Stimulated activated CD4-positive, alpha-beta T cell treated with anti-CD3 and anti-CD28 coated beads, Interleukin-1b, Interleukin-23, amount 100 ng/mL, for 48 hours (primary cell): ENCODE results near the gene MORC1.
"Not testable (repeated sequence)": the region's sequence is repeated elsewhere in the genome, so short reads cannot be mapped to it uniquely, and the experiment has no call there.

Experiments
- DNase-seq: peaks from one replicate; pipeline ENCODE4 v3.0.0-alpha.2; 2020

Gene MORC1, protein sequence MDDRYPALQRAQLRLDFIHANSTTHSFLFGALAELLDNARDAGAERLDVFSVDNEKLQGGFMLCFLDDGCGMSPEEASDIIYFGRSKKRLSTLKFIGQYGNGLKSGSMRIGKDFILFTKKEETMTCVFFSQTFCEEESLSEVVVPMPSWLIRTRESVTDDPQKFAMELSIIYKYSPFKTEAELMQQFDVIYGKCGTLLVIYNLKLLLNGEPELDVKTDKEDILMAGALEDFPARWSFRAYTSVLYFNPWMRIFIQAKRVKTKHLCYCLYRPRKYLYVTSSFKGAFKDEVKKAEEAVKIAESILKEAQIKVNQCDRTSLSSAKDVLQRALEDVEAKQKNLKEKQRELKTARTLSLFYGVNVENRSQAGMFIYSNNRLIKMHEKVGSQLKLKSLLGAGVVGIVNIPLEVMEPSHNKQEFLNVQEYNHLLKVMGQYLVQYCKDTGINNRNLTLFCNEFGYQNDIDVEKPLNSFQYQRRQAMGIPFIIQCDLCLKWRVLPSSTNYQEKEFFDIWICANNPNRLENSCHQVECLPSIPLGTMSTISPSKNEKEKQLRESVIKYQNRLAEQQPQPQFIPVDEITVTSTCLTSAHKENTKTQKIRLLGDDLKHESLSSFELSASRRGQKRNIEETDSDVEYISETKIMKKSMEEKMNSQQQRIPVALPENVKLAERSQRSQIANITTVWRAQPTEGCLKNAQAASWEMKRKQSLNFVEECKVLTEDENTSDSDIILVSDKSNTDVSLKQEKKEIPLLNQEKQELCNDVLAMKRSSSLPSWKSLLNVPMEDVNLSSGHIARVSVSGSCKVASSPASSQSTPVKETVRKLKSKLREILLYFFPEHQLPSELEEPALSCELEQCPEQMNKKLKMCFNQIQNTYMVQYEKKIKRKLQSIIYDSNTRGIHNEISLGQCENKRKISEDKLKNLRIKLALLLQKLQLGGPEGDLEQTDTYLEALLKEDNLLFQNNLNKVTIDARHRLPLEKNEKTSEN

DNA sequence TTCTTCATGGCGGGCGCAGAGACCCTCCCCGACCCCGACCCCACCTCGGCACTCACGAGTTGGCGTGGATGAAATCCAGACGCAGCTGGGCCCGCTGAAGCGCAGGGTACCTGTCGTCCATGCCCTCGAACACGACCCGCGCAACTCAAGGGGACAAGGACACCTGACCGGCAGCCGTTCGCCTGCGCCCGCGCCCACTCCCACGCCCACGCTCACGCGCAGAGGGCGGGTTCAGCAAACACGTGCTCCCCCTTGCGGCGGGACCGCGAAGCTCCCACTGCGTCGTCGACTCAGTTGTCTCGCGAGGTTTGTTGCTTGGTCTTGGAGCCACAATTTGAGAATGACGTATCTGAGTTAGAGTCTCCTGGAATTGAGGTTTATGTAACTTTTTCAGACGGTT lies at the start of gene MORC1:
TSS of gene MORC1 (minus strand) at position 196 of the 400 bp plus-strand sequence. CDS start at position 121, 75 bp downstream.
- no peak for DNase-seq

DNA sequence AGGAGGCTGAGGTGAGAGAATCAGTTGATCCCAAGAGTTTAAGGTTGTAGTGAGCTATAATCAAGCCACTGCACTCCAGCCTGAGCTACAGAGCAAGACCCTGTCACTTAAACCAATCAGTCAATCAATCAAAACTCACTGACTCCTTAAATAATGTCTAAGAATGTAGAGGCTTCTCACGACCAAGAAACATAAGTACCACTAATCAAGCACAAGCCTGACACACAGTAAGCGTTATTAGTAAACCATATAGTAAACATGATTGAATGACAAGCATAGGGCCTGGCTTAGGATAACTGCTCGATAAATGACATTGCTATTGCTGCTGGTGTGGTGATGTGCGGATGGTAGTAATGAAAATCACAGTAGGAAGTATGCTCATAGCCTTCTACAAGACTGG lies 48.0 kb upstream of the MORC1 start:
- no peak for DNase-seq

DNA sequence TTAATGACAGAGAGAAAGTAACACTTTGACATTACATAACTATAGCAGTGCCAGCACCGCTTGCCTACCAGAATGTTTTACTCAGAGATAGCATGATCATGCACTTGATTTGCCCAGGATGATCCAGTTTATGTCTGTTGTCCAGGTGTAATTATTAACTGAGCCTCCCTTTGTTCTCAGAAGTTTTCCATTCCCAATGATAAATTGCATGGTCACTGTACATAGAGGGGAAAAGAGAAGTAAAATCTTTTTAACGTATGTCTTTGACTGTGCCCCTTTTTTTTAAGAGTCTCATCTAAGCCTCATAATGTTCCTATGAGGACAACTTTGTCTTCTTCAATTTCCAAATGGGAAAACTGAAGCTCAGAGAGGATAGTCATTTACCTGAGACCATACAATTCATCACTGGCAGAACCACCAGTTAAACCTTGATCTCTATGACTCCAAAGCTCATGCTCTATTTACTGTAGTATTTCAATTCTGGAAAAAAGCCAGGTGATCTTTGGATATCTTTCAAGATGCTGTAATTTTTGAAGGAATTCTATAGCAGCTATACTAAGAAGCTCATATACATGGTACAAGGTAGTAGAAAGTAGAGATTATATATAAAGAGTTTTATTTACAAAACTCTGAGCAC lies 43.7 kb upstream of the MORC1 start:
- no peak for DNase-seq

DNA sequence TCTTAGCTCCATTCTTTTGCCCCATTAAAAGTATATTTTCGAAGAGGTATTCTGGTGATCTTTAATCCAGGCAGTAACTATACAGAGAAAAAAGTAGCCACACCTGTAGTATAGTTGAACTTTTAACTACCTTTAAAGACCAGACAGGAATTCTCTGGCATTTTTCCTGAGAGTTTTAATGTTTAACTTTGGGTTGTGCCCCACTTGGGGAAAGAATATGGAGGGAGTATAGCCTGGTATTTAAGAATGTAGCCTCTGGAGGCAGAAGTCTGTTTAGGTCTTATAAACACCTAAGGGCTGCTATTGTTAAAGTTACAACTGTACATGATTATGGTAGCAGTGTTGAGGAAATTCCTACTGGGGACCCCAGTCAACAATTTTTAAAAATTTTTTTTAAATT lies 37.9 kb upstream of the MORC1 start:
- DNase-seq, result no peak

DNA sequence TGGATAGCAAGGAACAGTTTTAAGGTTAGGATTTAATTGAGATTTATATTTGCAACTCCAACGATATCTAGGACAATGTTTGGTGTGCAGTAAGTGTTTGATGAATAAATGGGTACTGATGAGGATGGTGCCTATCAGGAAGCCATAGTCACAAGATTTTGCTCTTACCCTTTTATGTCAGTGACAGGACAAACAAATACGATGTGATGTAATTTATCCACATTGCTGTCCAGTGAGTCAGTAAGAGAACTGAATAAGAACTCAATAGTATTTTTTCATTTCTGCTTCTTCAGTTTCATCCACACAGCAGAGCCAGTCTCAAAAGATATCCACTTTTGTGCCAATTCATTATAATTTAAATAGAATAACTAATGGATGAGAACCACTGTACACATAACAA lies 37.0 kb upstream of the MORC1 start:
- DNase-seq, result no peak

DNA sequence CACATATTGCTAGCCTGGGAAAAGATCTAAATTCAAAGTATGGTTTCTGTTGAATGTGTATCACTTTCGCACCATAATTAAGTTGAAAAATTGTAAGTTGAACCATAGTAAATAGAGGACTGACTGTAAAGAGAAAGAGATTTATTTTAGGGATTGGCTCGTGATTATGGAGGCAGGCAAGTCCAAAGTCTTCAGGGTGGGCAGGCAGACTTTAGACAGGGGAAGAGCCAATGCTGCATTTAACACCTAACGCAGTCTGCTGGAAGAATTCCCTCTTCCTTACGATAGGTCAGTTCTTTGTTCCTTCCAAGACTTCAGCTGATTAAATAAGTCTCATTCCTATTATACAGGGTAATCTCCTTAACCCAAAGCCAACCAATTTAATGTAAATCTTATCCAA lies 34.4 kb upstream of the MORC1 start:
- no peak for DNase-seq

DNA sequence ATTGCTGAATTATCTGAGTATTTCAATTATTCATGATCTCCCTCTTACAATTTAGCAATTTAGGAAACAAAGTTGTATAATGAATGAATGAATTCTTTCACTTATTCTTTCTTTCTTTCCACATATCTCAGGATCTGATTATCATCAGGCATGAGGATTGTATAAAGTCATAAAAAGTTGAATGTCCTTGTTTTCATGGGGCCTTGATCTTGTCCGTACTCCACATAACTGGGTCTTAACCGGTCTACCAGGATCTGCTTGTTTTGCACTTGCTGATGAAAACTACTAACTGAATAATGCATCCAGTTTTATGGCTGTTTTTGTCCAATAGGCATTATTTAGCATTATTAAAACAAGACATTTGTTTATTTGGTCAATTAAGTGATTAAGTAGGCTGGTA lies 31.1 kb upstream of the MORC1 start:
- no peak for DNase-seq

DNA sequence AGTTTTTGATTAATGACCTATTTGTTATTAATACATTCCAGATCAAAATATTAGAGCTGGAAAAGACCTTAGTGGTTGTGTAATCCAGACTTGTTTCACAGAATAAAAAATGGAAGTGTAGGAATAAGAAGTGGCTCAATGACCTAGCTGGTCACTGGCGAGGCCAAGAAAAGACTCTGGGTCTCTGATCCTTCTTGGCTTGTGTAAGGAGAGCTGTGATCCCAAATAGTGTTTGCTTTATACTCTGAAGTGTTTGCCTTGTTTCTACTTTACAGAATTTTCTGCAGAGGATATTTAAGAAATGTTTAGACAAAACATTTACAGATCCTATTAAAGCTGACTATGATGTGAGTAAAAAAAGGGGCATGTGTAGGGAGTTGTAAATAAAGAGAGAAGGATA lies 25.7 kb upstream of the MORC1 start:
- no peak for DNase-seq

DNA sequence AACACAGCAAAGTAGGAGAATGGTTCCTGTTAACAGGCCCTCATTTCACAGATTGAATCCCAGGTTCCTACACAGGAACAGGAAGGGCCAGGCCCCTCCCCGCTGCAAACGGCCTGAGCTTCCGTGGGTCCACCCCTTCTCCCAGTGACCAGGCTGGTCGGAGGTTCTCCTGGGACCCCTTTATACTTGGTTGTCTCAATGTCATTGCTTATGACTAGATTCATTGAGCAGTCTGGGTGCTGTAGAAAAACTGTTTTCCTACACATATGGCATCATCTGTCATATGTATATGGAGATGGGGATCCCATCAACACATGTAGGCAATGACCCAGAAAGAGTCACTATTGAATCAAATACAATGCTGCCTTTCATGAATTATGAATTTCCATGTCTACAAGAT lies 22.4 kb upstream of the MORC1 start:
- DNase-seq, result no peak

DNA sequence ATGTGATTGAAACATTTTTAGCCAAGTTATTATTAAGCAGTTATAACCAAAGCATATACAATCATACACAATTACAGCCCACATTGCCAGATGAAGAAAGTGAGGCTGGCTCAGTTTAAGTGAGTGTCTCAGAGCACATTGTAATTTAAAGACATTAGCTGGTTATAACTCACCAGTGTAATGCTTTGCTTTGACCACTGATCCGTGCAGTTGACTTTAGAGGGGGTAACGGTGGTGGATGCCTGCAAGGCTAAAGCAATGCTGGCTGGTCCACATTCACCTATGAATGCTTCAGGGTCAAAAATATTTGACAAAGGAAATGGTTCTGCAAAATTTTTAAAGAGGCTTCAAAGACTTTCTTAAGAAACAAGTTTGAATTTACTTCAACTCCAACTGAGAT lies 19.8 kb upstream of the MORC1 start:
- DNase-seq, result no peak

DNA sequence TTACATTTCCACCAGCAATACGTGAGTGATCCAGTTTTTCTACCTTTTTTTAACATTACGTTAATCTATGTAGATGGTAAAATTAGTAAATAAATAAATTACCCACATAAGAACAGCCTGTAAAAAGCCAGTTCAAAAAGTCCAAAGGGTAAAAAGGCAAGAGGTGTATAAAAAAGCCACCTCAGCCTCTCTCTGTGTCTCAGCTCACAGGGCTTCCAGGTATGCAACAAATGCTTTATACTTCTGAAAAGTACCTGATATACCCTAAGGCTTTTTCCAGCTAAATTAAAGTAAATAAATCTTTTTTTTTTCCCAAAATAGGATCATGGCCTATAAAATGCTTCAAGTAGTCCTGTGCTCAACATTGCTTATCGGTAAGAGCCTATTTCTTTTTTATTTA lies 18.6 kb upstream of the MORC1 start, which contains the start of gene C3orf85:
TSS of gene C3orf85 (plus strand) at position 197 of the 400 bp plus-strand sequence. CDS start at position 326, 129 bp downstream.
- no peak for DNase-seq

DNA sequence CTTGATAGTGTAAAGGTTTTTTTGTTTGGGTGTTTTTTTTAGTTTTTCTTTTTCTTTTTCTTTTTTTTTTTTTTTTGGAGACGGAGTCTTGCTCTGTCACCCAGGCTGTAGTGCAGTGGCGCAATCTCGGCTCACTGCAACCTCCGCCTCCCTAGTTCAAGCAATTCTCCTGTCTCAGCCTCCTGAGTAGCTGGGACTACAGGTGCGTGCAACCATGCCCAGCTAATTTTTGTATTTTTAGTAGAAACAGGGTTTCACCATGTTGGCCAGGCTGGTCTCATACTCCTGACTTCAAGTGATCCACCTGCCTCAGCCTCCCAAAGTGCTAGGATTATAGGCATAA lies 15.5 kb upstream of the MORC1 start:
- DNase-seq, result not testable (repeated sequence)

DNA sequence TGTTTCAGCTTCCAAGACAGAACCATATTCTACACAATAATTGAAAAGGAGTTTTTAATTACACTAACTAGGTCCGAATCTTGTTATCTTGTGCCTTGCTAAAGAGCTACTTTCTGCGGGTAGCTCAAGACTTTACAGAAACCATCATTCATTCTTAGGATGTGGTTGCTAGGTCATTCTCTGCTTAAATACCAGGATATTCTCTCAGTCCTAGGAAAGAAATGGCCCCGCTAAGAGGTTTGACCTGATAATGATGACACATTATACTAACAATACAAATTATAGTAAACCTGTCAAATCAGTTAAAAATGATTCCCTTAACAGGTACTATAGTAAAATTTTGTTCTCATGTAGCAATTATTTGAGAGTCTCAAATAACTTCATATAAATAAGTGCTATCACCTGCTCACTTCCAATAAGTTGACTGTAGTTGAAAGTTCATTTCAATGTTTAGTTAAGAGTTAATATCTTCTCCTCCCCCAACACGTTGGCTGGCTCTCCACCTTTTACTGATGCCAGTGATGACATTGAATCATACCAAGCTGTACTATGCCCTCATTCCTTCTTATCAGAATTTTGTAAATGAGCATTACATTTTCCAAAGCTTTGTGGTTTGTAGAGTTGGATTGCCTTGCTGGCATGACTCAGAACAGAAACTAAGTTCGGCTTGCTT lies 15.0 kb upstream of the MORC1 start:
- DNase-seq, result no peak

DNA sequence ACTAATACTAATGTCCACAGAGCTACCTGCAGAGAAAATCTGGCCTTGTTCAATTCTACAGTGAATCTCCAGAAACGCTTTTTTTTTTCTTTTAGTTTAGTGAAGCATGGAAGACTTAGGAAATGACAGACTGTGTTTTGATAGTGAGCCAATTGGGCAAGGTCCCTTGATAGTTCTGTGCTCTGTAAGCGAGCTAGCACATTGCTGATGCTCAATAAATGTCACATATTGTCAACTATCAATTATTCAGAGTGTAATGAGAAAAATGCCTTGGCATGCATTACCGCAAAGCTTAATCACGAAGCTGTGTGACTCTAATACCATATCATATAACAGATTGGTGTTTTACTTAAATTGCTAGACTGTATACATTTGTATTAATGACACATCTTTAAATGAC lies 13.3 kb upstream of the MORC1 start:
- no peak for DNase-seq

DNA sequence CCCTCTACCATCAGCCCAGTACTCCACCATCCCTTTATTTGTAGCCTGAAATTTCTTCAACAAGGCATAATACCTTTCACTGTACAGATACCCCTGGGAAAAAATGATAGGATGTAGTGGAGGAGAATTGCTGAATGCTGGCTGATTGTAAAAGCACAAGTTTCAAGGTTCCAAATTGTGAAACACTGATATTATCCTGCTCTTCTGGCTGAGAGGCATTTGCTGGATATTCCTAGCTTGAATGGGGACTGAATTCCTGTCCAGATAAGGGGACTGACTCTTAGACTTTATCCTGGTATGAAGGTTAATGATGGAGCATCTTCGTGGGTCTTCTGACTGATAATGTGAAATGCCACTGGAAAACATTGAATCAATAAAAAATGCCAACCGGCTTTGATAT lies 9.6 kb upstream of the MORC1 start:
- DNase-seq, result no peak

DNA sequence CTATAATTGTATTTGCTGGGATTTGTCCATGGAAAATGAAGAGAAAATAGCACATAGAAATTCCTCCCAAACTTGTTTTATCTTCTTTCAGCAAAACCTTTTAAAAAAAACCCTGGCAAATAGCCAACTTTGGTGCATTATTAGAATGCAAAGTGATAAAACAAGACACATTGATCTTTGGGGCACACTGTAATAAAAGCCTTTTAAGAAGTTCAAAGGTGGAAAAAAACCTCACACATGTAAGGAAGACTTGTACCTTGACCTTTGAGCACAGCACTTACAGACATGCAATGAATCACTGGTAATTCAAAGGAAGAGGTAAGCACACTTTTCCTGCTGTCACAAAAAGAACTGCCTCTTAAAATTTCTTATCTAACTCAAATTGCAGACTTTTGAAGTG lies 8.0 kb upstream of the MORC1 start:
- DNase-seq, result no peak

DNA sequence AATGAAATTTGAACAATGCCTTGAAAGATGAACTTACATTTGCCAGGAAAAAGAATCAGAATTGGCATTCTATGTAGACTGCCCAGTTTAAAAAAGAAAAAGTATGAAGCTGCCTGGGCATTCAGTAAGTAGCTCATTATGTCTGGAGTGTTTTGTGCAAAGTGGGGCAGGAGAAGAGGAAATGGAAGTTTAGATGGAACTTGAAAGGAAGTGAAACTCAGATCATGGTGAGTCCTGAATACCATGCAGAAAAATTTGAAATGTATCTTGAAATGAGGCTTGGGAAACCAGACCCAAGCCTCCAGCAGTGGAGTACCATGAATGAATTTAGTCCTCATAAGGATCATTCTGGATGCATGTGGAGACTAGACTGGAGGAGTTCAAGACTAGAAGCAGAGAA lies 4.8 kb upstream of the MORC1 start:
- DNase-seq, result no peak

DNA sequence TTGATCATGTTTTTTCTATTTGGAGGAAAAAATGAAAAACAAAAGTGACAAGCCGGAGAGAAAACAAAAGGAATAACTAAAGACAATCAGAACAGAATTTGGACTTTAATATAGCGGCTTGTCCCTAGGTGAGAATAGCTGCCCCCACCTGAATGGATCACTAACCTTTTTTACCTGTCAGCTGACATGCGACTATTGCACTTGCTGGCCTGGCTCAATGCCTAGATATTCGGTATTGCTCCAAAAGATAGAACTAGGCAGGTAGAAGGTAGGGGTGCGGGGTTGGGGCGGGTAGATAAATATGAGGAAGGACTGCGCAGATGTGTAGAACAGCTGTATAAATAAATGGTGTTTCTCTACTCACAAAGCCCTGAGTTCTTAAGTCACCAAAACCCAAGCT lies 650 bp upstream of the MORC1 start:
- no peak for DNase-seq

DNA sequence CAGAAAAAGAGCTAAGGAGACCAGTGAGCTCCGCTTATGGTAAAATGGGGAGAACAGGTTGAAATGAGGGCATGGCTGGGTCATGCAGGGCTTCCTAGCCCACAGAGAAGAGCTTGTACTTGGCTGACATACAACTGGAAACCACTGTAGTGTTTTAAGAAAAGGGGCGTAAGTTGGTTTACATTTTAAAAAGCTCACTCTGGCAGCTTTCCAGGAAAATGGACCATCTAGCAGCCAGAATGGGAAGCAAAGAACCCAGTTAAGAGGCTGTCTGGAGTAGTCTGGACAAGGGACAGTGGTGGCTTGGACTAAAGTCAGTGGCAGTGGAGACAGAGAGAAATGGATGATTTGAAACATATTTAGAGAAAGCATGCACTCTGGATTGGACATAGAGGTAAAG lies 1.9 kb downstream of the MORC1 start:
- no peak for DNase-seq

DNA sequence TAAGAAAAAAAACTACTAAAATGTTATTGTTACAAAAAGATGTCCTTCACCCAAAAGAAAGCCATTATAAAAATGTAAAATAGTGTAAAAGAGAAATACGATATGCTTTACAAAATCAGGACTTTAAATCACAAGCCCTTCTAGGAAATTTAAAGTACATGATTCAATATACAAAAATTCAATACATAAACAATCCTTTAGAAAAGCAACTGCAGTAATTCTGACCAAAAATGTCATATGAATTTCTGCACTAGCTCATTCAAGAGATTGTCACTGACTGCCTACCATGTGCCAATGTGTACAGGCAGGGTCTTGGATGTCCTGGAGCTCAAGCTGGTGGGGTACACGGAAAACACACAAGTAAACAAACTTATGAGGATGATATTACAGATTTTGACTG lies 2.5 kb downstream of the MORC1 start:
- no peak for DNase-seq

DNA sequence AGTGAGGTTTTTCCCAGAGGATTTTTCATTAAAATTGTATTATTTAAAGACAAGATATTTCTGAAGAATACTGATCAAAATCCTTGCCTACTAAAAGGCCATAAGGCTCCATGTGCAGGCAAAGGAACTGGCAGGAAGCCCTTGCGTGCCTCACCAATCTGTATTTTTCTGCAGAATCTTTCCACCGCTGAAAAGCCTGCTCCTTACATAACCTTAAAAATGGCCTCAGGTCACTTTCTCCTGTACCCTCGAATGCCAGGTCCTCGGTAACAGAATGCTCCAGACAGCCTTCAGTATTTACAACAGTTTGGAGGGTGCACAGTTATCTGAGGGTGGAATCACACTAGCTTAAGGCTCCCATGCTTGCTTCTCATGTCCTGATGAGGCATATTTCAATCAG lies 3.2 kb downstream of the MORC1 start:
- no peak for DNase-seq

DNA sequence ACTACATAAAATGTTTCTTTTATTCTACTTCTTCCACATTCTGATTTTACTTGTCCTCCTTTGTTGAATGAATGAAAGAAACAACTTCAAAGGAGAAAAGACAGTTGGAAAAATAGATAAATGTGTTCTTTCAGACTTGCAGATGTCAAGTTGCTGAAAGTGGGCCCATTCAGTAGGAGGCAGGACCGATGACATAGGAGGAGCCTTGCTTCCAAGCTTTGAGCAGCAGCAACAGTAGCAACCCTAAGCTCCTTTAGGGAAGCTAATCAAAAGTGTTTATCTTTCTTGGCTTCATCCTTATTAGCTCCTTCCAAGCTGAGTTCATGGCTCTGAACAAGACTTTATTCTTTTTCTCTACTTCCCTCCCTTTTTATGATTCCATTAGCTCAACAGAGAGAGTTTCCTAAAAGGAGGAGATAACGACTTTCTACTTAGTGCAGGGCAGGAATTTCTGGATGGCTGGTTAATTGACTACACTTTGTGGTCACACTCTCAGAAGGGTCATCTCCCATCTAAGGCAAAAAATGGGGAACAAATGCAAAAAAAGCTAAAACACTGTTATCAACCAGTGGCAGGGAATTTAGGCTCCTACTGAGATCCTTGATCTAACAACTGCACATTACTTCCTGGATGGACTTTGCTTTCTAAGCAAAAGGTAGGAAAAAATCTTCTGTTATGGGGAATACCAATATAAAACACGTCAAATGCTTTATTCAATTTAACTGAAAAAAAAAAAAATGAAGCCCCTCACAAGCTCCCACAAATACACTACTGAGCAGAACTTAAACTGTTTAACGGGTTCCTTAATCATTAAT lies 4.8 kb downstream of the MORC1 start:
- no peak for DNase-seq
